Gastroesophageal sphincter (tissue), 4 donors: ENCODE measurements around the gene HTRA1. TPM values are rescaled to one million over a fixed set of nuclear protein-coding genes. Genes with fewer than 3 reads are reported as not detected.

Experiments used
- ATAC-seq: fragments of 150-250 bp; one replicate; pipeline ENCODE4 v1.9.1; 2016; ENCODE audit warnings: mild to moderate bottlenecking, moderate library complexity
- H3K27ac ChIP-seq, 4 donors: fragments of 200-600 bp; sonication (generic) in 3 of 4; 1 replicate in 3 of 4; 2 replicates in 1 of 4; pipeline ENCODE4 v1.5.1; 2016 to 2019
- H3K27me3 ChIP-seq: fragments of 200-600 bp; sonication (generic); one replicate; pipeline ENCODE4 v1.5.1; 2019
- H3K36me3 ChIP-seq, 2 donors: fragments of 200-600 bp; sonication (generic); one replicate each; pipeline ENCODE4 v1.5.1; 2019; ENCODE audit warnings: control low read depth in 1 of 2
- H3K4me1 ChIP-seq, 3 donors: fragments of 200-600 bp; sonication (generic); 1 replicate in 2 of 3; 2 replicates in 1 of 3; pipeline ENCODE4 v1.5.1; 2016 to 2019; ENCODE audit warnings: control low read depth in 2 of 3
- H3K4me3 ChIP-seq, 2 donors: fragments of 200-600 bp; sonication (generic); one replicate each; pipeline ENCODE4 v1.5.1; 2019; ENCODE audit warnings: mild to moderate bottlenecking in 1 of 2, moderate library complexity in 1 of 2
- H3K9me3 ChIP-seq, 3 donors: fragments of 200-600 bp; sonication (generic); one replicate each; pipeline ENCODE4 v1.5.1; 2017 to 2019; ENCODE audit warnings: control low read depth in 2 of 3
- EP300 ChIP-seq: sonication (generic); formaldehyde crosslinking; IDR thresholded peaks from one replicate; pipeline ENCODE4 v1.6.1; 2017; ENCODE audit warnings: antibody characterized with exemption, mild to moderate bottlenecking
- POLR2A ChIP-seq, 2 donors: fragments of 450-650 bp; IDR thresholded peaks; one replicate each; pipeline ENCODE4 v1.6.1; 2017; ENCODE audit warnings: antibody characterized with exemption in 2 of 2, mild to moderate bottlenecking in 2 of 2, moderate library complexity in 1 of 2
- POLR2AphosphoS5 ChIP-seq: sonication (generic); formaldehyde crosslinking; IDR thresholded peaks from one replicate; pipeline ENCODE4 v1.6.1; 2017; ENCODE audit warnings: antibody characterized with exemption
- WGBS, 2 donors: methylation state at CpG; one replicate each; pipeline ENCODE4 v1.1.5; 2018; ENCODE audit warnings: low coverage in 1 of 2; 5-methylcytosine and 5-hydroxymethylcytosine counted together
- small RNA-seq, 4 donors: library from RNA; depleted of rRNA; stranded (forward); fragments of <200 nt; gene quantifications; one replicate each; pipeline ENCODE3, GENCODE V24; 2016
- total RNA-seq, 4 donors: library from RNA; depleted of rRNA; stranded (reverse); fragments of >200 nt; gene quantifications; one replicate each; pipeline ENCODE4 v1.1.0, GENCODE V29; 2016
- TF ChIP-seq, protein P1 (sequence below), 4 experiments: fragments of 200-600 bp in 2 of 4; fragments of 450-650 bp in 2 of 4; sonication (generic) in 1 of 4; IDR thresholded peaks; one replicate each; pipeline ENCODE4 v1.5.1; 2017 to 2019; ENCODE audit warnings: antibody characterized with exemption in 4 of 4, mild to moderate bottlenecking in 2 of 4, moderate library complexity in 2 of 4

The HTRA1 gene
- total RNA-seq, 4 donors from 2014 or later, result 107 to 137 (median 111) TPM

- no peaks in the 10 kb centered on the region for H3K9me3 ChIP-seq
- TF ChIP-seq, protein P1, sequence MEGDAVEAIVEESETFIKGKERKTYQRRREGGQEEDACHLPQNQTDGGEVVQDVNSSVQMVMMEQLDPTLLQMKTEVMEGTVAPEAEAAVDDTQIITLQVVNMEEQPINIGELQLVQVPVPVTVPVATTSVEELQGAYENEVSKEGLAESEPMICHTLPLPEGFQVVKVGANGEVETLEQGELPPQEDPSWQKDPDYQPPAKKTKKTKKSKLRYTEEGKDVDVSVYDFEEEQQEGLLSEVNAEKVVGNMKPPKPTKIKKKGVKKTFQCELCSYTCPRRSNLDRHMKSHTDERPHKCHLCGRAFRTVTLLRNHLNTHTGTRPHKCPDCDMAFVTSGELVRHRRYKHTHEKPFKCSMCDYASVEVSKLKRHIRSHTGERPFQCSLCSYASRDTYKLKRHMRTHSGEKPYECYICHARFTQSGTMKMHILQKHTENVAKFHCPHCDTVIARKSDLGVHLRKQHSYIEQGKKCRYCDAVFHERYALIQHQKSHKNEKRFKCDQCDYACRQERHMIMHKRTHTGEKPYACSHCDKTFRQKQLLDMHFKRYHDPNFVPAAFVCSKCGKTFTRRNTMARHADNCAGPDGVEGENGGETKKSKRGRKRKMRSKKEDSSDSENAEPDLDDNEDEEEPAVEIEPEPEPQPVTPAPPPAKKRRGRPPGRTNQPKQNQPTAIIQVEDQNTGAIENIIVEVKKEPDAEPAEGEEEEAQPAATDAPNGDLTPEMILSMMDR (IDR thresholded peaks at IDR 0.05), result no peak
- no peak for TF ChIP-seq EP300
- TF ChIP-seq POLR2AphosphoS5, result no peak
- no peak for TF ChIP-seq POLR2A (IDR thresholded peaks at IDR 0.05)
- H3K27ac ChIP-seq, result no peak overlapping the region
- no peak overlapping the region for H3K4me3 ChIP-seq
- H3K36me3 ChIP-seq, result no peaks in the 10 kb centered on the region
- no peak for ATAC-seq
- 56 to 64% methylated on average over 2 of the region's 2 CpGs for WGBS, 2 donors
- H3K4me1 ChIP-seq, result no peaks in the 10 kb centered on the region
- peaks cover 39% of the 10 kb centered on the region for H3K27me3 ChIP-seq
Measured at GRCh38 chr10:122559228-122559627, 97.9 kb downstream of the HTRA1 start.

GRCh38 chr10:122560279-122560804 lies 99.0 kb downstream of the HTRA1 start, which contains the start of gene DMBT1:
TSS of gene DMBT1 (plus strand) at chr10:122560754. CDS start at chr10:122560771, 17 bp downstream.
- TF ChIP-seq EP300 (no peak), POLR2A (IDR thresholded peaks at IDR 0.05) (no peak), POLR2AphosphoS5 (no peak)
- TF ChIP-seq, protein P1 (IDR thresholded peaks at IDR 0.05), result no peak
- no peak within 1 kb of the TSS for H3K27ac ChIP-seq
- peaks cover 36% of the 10 kb centered on the region for H3K27me3 ChIP-seq
- H3K4me3 ChIP-seq, result no peak within 1 kb of the TSS
- no peak for ATAC-seq
- H3K9me3 ChIP-seq, result no peaks in the 10 kb centered on the region
- peaks cover 0 to under 1% (median 0%) of the 10 kb centered on the region in 3 donors for H3K4me1 ChIP-seq
- 20 to 24% methylated on average over 4 of the region's 4 CpGs for WGBS, 2 donors
- no peaks in the 10 kb centered on the region for H3K36me3 ChIP-seq

DNA sequence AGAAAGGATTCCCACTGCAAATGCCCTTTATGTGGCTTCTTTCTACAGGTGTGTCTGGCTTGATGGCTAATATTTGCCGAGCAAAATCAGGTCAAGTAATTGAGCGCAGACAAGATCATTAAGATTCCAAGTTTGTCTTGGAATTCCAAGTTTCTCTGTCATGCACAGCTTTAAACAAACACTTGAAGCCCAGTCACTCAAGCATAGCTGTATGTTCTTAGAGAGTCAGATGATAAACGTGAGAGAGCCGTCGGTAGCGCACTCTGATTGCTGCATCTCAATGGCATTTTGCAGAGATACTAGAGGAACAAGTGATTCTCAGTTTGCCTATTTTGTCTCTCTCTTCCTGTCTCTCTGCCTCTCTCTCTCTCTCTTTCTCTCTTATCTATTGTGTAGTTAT lies 99.9 kb downstream of the HTRA1 start:
- Histone ChIP-seq H3K4me1 (peaks cover 0 to 10% (median 0%) of the 10 kb centered on the region in 3 donors), H3K9me3 (no peaks in the 10 kb centered on the region), H3K4me3 (no peak overlapping the region), H3K27me3 (peaks cover 35% of the 10 kb centered on the region), H3K27ac (no peak overlapping the region), H3K36me3 (no peaks in the 10 kb centered on the region)
- TF ChIP-seq POLR2AphosphoS5 (no peak), POLR2A (IDR thresholded peaks at IDR 0.05) (no peak), EP300 (no peak)
- TF ChIP-seq, protein P1 (IDR thresholded peaks at IDR 0.05), result no peak
- 55 to 68% methylated on average over 5 to 6 of the region's 6 CpGs for WGBS, 2 donors
- ATAC-seq, result no peak

DNA sequence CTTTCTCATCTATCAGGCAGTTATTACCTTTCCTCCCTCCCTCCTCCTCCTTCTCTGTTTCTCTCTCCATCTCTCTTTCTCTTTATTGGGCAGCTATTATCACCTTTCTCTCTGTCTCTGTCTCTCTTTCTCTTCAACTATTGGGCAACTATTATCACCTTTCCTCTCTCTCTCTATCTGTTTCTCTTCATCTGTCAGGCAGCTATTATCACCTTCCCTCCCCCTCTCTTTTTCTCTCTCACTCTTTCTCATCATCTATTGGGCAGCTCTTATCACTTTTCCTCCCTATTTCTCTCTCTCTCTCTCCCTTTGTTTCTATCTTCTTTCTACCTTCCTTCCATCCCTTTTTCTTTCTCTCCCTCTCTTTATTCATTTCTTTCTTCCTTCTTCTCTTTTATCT lies 100.4 kb downstream of the HTRA1 start:
- no peak for ATAC-seq
- Histone ChIP-seq H3K4me1 (peaks cover 0 to 11% (median 0%) of the 10 kb centered on the region in 3 donors), H3K4me3 (no peak overlapping the region), H3K27ac (no peak overlapping the region), H3K9me3 (no peaks in the 10 kb centered on the region), H3K27me3 (peaks cover 29% of the 10 kb centered on the region), H3K36me3 (no peaks in the 10 kb centered on the region)
- TF ChIP-seq EP300 (no peak), POLR2A (IDR thresholded peaks at IDR 0.05) (no peak), POLR2AphosphoS5 (no peak)
- TF ChIP-seq, protein P1 (IDR thresholded peaks at IDR 0.05), result no peak

Small RNAs within 50 kb of the gene (small RNA-seq; reads per million reads assigned to genes)
- 0 reads per million in 4 donors for gene MIR3941

Other genes with a start within 250 kb of the HTRA1 start
- gene BTBD16, start 190.3 kb upstream of the HTRA1 start, total RNA-seq, result not detected
- 100 to 1,000 TPM in 2 of 4 donors, 10 to 100 TPM in 2; 62.1 to 125 (median 93.8) TPM for gene PLEKHA1, start 86.8 kb upstream of the HTRA1 start, total RNA-seq
- not detected for gene ARMS2, start 6.9 kb upstream of the HTRA1 start, total RNA-seq
- gene DMBT1, start 99.2 kb downstream of the HTRA1 start, total RNA-seq, result 1 to 10 TPM in 1 of 4 donors, under 1 TPM in 1, not detected in 2; 0.08 to 2.8 TPM
- not detected for gene C10orf120, start 238.3 kb downstream of the HTRA1 start, total RNA-seq